Mononuclear cell (primary cell): ENCODE data around the gene TULP1. TPM values are rescaled to one million over a fixed set of nuclear protein-coding genes. Genes with fewer than 3 reads are reported as not detected.
"Not testable (repeated sequence)": the region's sequence is repeated elsewhere in the genome, so short reads cannot be mapped to it uniquely, and the experiment has no call there.

Experiments used
- H3K27me3 ChIP-seq: 2 replicates; pipeline ENCODE4 v1.6.0; 2011; ENCODE audit warnings: low read length, control low read depth; ENCODE audit not compliant: insufficient read depth
- H3K4me1 ChIP-seq: 2 replicates; pipeline ENCODE4 v1.5.1; 2011; ENCODE audit warnings: mild to moderate bottlenecking, low read length, control low read depth; ENCODE audit not compliant: insufficient read depth
- H3K4me3 ChIP-seq: 2 replicates; pipeline ENCODE4 v1.5.1; 2011; ENCODE audit warnings: mild to moderate bottlenecking, low read length, moderate library complexity
- H3K9me3 ChIP-seq: 2 replicates; pipeline ENCODE4 v1.5.1; 2011; ENCODE audit warnings: low read depth, mild to moderate bottlenecking, control low read depth, low read length
- total RNA-seq: library from RNA; depleted of rRNA; stranded (reverse); fragments of >200 nt; gene quantifications from one replicate; pipeline ENCODE4 v1.2.3, GENCODE V29; 2012

Gene TULP1
- not detected for total RNA-seq

GRCh38 chr6:35512740-35513139, at the start of gene TULP1:
Gene TULP1 (minus strand): TSS chr6:35512896. CDS start chr6:35512858, 38 bp downstream.
- Histone ChIP-seq H3K9me3 (no peaks in the 10 kb centered on the region), H3K27me3 (peaks cover 9% of the 10 kb centered on the region), H3K4me1 (no peaks in the 10 kb centered on the region), H3K4me3 (no peak within 1 kb of the TSS)

DNA sequence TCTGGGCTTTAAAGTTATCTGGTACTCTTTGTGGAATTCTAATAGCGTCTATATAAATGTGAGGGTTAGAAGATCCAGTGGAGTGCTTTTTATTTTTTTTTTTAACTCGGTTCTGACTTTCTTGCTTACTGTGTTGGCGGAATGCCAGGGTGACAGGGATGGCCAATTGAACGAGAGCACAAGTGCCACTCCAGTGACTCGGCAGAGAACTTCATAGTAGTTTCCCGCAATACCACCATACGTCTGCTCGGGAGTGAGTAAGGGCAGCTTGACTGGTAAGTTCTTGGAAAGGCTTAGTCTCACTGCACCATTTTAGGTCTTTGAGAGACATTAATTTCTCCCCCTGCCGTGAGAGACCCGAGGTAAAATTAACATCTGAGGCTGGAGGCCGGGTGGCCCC, 49.4 kb upstream of the TULP1 start:
- no peaks in the 10 kb centered on the region for H3K27me3 ChIP-seq

GRCh38 chr6:35561113-35561512, 48.4 kb upstream of the TULP1 start:
- Histone ChIP-seq H3K4me3 (no peak overlapping the region), H3K4me1 (no peaks in the 10 kb centered on the region), H3K27me3 (no peaks in the 10 kb centered on the region), H3K9me3 (no peaks in the 10 kb centered on the region)

More for the DNA sequence above, 49.4 kb upstream of the TULP1 start:
- Histone ChIP-seq H3K9me3 (no peaks in the 10 kb centered on the region), H3K4me3 (no peak overlapping the region), H3K4me1 (no peaks in the 10 kb centered on the region)

- H3K4me1 ChIP-seq, result no peaks in the 10 kb centered on the region
- H3K9me3 ChIP-seq, result no peaks in the 10 kb centered on the region
- no peak overlapping the region for H3K4me3 ChIP-seq
- H3K27me3 ChIP-seq, result no peaks in the 10 kb centered on the region
Measured at GRCh38 chr6:35558571-35558970, 45.9 kb upstream of the TULP1 start.

- no peak overlapping the region for H3K4me3 ChIP-seq
- no peaks in the 10 kb centered on the region for H3K27me3 ChIP-seq
- H3K4me1 ChIP-seq, result no peaks in the 10 kb centered on the region
- H3K9me3 ChIP-seq, result no peaks in the 10 kb centered on the region
Measured at GRCh38 chr6:35557239-35557638, 44.5 kb upstream of the TULP1 start.

GRCh38 chr6:35554811-35555210, 42.1 kb upstream of the TULP1 start:
- no peaks in the 10 kb centered on the region for H3K27me3 ChIP-seq
- H3K9me3 ChIP-seq, result peaks cover 10% of the 10 kb centered on the region
- H3K4me1 ChIP-seq, result no peaks in the 10 kb centered on the region
- H3K4me3 ChIP-seq, result no peak overlapping the region

GRCh38 chr6:35553315-35553714, 40.6 kb upstream of the TULP1 start:
- Histone ChIP-seq H3K27me3 (no peaks in the 10 kb centered on the region), H3K4me1 (no peaks in the 10 kb centered on the region), H3K4me3 (no peak overlapping the region), H3K9me3 (peaks cover 10% of the 10 kb centered on the region)

DNA sequence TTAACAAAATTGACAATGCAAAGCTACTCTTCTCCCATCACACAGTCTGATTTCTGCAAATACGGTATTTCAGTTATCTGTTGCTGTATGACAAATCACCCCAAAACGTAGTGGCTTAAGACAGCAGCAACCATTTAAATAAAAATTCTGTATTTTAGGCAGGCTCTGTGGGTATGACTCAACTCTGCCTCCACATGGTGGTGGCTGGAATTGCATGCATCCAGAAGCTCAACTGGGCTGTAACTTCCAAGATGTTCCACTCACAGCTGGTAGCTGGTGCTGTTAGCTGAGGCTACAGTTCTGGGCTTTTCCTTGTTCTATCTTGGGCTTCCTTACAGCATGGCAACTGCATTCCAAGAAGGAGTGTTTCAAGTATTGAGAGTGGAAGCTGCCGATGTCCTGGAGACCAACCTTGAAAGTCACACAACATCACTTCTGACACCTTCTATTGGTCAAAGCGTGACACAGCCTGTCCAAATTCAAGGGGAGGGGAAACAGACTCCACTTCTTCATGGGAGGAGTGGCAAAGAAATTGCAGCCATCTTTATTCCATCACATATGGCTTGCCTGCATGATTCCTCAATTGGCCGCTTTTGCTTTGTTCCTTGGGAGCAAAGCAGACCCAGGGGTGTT, 39.7 kb upstream of the TULP1 start:
- Histone ChIP-seq H3K4me3 (no peak overlapping the region), H3K4me1 (no peaks in the 10 kb centered on the region), H3K9me3 (peaks cover 10% of the 10 kb centered on the region), H3K27me3 (no peaks in the 10 kb centered on the region)

- no peaks in the 10 kb centered on the region for H3K4me1 ChIP-seq
- H3K4me3 ChIP-seq, result no peak overlapping the region
- no peaks in the 10 kb centered on the region for H3K27me3 ChIP-seq
- peaks cover 10% of the 10 kb centered on the region for H3K9me3 ChIP-seq
Measured at GRCh38 chr6:35550437-35550836, 37.7 kb upstream of the TULP1 start.

- H3K9me3 ChIP-seq, result peaks cover 10% of the 10 kb centered on the region
Measured at GRCh38 chr6:35547676-35548075, 35.0 kb upstream of the TULP1 start.

DNA sequence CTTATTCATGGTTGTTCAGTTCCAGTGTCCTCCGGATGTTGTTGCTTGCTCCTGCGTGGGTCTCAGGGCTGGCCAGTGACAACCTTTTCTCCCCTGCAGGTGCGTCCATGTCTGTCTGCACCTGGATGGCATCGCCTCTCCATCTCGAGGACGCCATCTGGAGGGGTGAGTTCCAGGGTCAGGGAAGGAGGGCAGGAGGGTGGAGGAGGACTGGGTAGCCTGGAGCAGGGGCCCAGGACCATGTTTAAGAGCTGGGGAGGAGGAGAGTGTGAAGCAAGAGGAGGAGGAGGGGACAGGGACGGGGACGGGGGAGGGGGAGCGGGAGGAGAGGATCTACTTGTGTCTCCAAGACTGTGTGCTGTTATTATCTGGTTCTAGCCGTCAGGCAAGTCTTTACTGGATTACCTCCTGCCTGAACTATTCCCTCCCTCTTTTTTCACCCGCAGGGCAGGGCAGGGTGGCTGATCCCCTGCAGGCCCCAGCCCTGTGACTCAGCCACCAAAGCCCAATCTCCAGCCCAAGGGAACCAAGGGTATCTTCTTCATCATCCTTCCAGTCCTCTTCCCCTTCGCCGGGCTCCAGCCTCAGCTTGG, 32.2 kb upstream of the TULP1 start:
- Histone ChIP-seq H3K4me1 (no peaks in the 10 kb centered on the region), H3K27me3 (no peaks in the 10 kb centered on the region), H3K9me3 (peaks cover 1% of the 10 kb centered on the region), H3K4me3 (no peak overlapping the region)

More at GRCh38 chr6:35547676-35548075, 35.0 kb upstream of the TULP1 start:
- Histone ChIP-seq H3K27me3 (no peaks in the 10 kb centered on the region), H3K4me1 (no peaks in the 10 kb centered on the region), H3K4me3 (no peak overlapping the region)

DNA sequence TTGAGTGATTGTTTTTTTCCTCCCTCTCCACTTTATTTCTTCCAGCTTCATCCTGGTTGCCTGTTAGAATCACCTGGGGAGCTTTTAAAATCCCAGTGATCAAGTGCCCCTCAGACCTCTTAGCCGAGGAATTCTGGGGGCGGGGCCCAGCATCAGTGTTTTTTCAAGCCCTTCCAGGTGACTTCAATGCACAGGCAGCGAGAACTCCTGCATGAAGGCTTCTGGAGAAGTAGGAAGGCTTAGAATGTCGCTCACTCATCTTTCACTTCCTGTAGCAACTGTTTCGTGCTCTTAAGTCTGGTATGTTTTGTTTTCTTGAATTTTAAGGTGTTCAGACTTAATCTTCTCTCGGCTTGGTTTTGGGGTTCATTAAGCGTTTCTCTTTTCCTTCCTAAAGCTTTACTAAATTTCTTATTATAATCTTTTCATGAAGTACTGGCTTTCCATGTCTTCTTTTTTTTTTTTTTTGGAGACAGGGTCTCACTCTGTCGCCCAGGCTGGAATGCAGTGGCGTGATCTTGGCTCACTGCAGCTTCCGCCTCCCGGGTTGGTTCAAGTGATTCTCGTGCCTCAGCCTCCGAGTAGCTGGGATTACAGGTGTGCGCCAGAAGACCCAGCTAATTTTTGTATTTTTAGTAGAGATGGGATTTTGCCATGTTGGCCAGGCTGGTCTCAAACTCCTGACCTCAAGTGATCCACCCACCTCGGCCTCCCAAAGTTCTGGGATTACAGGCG, 30.9 kb upstream of the TULP1 start:
- Histone ChIP-seq H3K4me1 (no peaks in the 10 kb centered on the region), H3K27me3 (no peaks in the 10 kb centered on the region), H3K9me3 (no peaks in the 10 kb centered on the region), H3K4me3 (no peak overlapping the region)

DNA sequence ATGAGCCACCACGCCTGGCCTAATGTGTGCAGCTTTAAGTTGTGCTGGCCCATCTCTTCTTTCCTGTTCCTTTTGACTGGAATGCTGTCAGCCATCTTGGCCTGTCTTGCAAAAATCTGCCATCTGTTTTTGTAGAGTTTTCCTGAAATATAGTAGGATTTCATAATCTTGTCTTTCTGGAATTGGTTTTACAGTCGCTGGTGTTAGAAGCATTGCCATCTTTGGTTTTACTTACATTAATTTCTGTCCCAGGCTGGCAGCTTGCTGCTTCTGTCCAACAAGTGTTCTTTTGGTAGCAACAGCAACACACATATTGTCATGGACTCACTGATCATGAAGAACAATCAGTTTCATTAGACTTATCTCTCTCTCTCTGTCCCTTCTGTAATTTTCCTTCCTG, 29.1 kb upstream of the TULP1 start:
- Histone ChIP-seq H3K27me3 (no peaks in the 10 kb centered on the region), H3K4me3 (no peak overlapping the region), H3K9me3 (no peaks in the 10 kb centered on the region), H3K4me1 (no peaks in the 10 kb centered on the region)

GRCh38 chr6:35539223-35539622, 26.5 kb upstream of the TULP1 start:
- Histone ChIP-seq H3K27me3 (no peaks in the 10 kb centered on the region), H3K4me3 (no peak overlapping the region), H3K4me1 (no peaks in the 10 kb centered on the region), H3K9me3 (no peaks in the 10 kb centered on the region)

DNA sequence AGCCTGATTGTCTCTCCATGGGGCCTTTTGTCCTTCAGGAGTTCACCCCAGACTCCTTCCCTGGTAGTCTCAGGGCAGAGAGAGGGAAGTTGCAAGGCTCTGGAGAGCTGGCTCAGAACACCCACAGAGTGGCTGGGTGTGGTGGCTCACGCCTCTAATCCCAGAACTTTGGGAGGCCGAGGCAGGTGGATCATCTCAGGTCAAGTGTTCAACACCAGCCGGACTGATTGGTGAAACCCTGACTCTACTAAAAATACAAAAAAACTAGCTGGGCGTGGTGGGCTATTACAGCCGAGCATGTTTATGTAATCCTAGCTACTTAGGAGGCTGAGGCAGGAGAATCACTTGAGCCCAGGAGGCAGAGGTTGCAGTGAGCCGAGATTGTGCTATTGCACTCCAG, 23.2 kb upstream of the TULP1 start:
- H3K4me1 ChIP-seq, H3K4me3 ChIP-seq, H3K9me3 ChIP-seq, H3K27me3 ChIP-seq: not testable (repeated sequence)
